ENCODE results near the gene OR52E5.

Gene OR52E5

GRCh38 chr11:5892908-5893307, at the start of gene OR52E5:
TSS of gene OR52E5 (plus strand) at chr11:5893208. CDS start at chr11:5900777, 7,569 bp downstream.
- no peak for FAIRE-seq

DNA sequence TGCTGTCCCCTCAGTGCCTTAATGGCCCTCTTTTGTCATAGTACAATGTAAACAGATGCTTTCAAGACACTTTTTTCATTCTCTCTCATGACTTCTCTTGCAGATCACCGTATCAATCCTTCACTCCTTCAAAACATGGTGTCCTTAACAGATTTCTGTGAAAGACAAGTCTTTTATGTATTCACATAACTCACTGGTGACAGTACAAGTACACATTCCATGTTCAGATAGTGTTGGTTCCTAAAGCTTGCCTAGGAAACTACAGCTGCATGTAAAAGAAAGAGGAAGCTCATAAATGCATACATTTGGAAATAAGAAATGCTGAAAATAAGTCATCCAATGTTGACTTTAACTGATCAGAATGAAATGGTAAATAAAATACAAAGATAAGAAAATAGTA, 46.3 kb upstream of the OR52E5 start:
- no peak for FAIRE-seq

GRCh38 chr11:5847711-5848110, 45.3 kb upstream of the OR52E5 start:
- FAIRE-seq = no peak

- FAIRE-seq = no peak
These were observed 42.0 kb upstream of the OR52E5 start for GRCh38 chr11:5851002-5851401.

- no peak for FAIRE-seq
These were observed 35.4 kb upstream of the OR52E5 start, which contains the start of gene OR52E8 for GRCh38 chr11:5857590-5857989. TSS of gene OR52E8 (minus strand) at chr11:5857690. CDS start at chr11:5857690, 0 bp downstream.

GRCh38 chr11:5865826-5866225, 27.2 kb upstream of the OR52E5 start:
- no peak for FAIRE-seq

- no peak for FAIRE-seq
These were observed 14.4 kb upstream of the OR52E5 start for GRCh38 chr11:5878564-5878963.

- no peak for FAIRE-seq
These were observed 12.7 kb upstream of the OR52E5 start, which contains the start of gene OR52E4 for GRCh38 chr11:5880329-5880728. TSS of gene OR52E4 (plus strand) at chr11:5880629. CDS start at chr11:5884293, 3,664 bp downstream.

DNA sequence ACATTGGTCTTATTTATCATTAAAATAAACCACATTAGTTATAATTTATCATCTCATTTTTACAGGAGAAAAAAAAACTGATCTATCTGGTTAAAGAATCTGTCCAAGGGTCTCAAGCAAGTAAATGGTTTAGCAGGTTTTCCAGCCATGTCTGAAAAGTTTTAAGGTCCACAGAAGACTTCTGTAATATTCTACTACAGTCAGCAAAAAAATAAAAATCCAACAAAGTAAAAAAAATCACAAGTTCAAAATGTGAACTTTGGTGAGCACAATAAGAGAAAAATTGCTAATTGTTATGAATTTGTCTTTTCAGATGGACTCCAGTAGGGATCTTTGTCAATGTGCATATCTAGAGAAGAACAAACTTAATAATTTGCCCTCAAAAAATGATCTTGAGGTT, 11.3 kb upstream of the OR52E5 start:
- FAIRE-seq = no peak

DNA sequence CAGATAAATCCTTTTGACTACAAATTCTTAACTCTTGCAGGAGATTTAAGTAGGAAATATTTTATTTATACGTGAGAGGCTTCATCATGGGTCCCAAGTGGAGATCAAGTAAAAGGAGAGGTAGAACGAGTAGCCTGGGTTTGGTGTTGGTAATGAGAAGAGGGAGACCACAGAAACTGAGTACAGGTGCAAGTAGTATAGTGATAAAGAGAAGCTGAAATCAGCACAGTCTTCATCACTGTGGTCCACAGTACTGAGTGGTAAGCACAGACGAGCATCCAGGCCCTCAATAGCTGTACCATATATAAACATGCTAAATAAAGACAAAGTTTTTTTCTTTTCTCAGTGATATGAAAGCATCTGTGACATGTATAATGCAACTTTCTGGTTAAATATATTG, 5.8 kb upstream of the OR52E5 start:
- FAIRE-seq = no peak

DNA sequence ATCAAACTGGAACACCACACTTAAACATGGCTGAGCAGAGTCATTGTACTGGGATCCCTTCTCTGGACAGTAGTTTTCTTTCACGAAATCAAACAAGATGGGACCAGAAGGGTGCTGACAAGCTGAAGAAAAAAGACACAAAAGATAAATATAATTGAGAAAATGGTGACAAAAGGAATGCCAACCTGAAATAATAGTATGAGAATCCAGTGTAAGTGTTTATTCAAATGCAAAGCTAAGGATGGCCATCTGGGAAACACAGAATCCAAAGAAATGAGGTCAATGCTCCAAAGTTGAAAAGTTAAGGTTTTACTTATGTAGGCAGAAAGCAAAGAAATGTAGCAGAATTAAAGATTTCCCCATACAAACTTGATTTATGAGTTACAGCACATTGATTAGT, 5.3 kb upstream of the OR52E5 start:
- no peak for FAIRE-seq

- FAIRE-seq = peak; percentile 43
These were observed 1.7 kb upstream of the OR52E5 start for GRCh38 chr11:5891216-5891800.

GRCh38 chr11:5899534-5899933, 6.5 kb downstream of the OR52E5 start:
- no peak for FAIRE-seq

- FAIRE-seq = no peak
These were observed 17.5 kb downstream of the OR52E5 start for GRCh38 chr11:5910540-5910939.

DNA sequence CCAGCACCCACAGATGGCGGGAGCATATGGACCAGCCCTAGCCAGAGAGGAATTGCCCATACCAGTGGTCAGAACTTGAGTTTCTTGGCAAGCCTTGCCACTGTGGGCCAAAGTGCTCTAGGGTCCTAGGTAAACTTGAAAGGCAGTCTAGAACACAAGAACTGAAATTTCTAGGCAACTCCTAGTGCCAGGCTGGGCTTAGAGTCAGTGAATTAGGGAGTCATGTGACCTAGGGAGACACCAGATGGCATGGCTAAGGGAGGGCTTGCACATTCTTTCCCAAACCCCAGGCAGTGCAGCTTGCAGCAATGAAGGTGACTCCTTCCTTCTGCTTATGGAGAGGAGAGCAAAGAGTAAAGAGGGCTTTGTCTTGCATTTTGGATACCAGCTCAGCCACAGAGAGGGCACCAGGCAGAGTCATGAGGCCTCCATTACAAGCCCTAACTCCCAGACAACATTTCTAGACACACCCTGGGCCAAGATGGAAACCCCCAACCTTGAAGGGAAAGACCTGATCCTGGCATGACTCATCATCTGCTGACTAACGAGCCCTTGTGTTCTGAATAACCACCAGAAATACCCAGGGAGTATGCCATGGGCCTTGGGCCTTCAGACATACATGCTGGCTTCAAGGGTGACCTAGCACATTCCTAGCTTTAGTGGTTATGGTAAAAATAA, 29.9 kb downstream of the OR52E5 start:
- FAIRE-seq = no peak

GRCh38 chr11:5923427-5923776, 30.4 kb downstream of the OR52E5 start:
- no peak for FAIRE-seq

- FAIRE-seq = no peak
These were observed 30.8 kb downstream of the OR52E5 start for GRCh38 chr11:5923794-5924193.

- FAIRE-seq = no peak
These were observed 35.3 kb downstream of the OR52E5 start for GRCh38 chr11:5928271-5928670.

- no peak for FAIRE-seq
These were observed 35.8 kb downstream of the OR52E5 start for GRCh38 chr11:5928811-5929210.

- no peak for FAIRE-seq
These were observed 36.8 kb downstream of the OR52E5 start for GRCh38 chr11:5929571-5930368.

DNA sequence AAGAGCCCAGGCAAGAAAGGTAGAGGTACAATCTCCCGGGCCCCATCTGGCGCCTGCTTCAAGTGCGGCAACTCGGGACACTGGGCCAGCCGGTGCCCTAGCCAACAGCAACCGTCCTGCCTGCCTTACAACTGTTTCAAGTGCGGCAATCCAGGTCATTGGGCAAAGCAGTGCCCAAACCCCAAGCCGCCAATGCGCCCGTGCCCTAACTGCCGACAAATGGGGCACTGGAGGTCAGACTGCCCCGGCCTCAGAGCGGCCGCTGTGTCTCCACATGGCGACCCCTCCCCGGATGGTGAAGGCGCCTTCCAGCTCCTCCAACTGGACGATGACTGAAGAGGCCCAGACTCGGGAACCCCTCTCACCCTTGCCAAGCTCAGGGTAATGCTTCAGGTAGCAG, 37.6 kb downstream of the OR52E5 start:
- no peak for FAIRE-seq

- FAIRE-seq = no peak
These were observed 38.1 kb downstream of the OR52E5 start for GRCh38 chr11:5931061-5931460.

DNA sequence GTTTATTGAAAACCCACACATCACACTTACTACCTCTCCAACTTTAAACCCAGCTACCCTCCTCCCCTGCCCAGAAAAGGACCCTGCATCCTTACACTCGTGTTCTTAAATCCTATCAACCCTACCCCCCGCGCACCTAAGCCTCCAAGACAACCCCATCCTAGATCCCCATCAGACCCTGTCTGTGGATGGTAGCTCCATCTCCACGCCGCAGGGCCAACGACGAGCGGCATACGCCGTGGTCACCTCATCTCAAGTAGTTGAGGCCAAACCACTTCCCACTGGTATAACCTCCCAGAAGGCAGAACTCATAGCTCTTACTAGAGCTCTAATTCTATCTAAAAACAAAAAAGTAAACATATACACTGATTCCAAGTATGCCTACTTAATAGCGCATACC, 39.7 kb downstream of the OR52E5 start:
- FAIRE-seq = no peak

GRCh38 chr11:5933116-5933515, 40.1 kb downstream of the OR52E5 start:
- no peak for FAIRE-seq

All from TTC549 (cell line).